ENCODE measurements around the gene ZNF530. TPM values are rescaled to one million over a fixed set of nuclear protein-coding genes. Genes with fewer than 3 reads are reported as not detected.

Gene ZNF530
- total RNA-seq, 1 experiment from 2014 or later = 3.8 TPM

DNA sequence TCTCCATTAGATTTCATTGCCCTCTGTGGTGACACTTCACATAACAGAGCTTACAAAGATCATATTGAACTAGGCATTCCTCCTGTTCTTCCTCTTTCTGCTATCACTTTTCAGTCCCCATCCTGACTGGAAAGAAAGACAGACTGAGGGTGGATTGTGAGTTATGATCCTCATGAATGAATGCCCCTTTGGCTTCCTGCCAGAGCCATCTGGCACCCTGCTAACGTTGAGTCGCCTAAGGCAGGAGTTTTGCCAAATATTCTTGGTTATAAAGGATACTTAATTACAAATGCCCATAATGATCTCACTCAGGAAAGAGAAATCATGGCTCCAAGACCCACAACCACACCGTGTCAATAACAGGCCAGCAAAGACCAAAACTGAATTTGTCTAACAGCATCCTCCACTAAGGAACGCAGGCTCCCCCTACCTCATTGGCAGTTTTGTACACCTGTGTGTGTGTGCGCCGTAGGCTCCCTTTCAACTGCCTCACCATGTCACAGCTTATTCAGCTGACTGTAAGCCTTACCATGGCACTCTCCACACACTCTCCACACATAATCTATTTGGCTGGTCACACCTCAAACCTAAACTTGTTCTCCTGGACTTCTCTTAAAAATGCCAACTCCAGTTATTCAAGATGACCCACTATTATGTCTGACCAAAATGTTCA lies 48.8 kb downstream of the ZNF530 start:
- Histone ChIP-seq H3K9me3 (ENCODE audit: control insufficient read depth in 1 of 2, insufficient read depth in 1 of 2, low read depth in 1 of 2, low read length in 2 of 2) (peaks cover 3% of the 10 kb centered on the region in 2 experiments; a peak in 2 of 4 replicates), H3K36me3 (ENCODE audit: control insufficient read depth in 1 of 2, insufficient read depth in 2 of 2, low read length in 2 of 2) (no peaks in the 10 kb centered on the region), H2AFZ (ENCODE audit: low read depth, low read length, poor library complexity, severe bottlenecking) (no peak overlapping the region), H3K4me3 (replicated peaks in 1 of 2; ENCODE audit: low read depth in 1 of 2, low read length in 2 of 2) (no peak overlapping the region), H3K4me2 (ENCODE audit: low read length) (no peak overlapping the region), H3K79me2 (ENCODE audit: insufficient read depth, low read length) (no peaks in the 10 kb centered on the region), H3K9me2 (ENCODE audit: insufficient read depth) (no peaks in the 10 kb centered on the region), H3K4me1 (ENCODE audit: control insufficient read depth in 1 of 2, insufficient read depth in 2 of 2, low read length in 2 of 2) (no peaks in the 10 kb centered on the region), H3K27ac (ENCODE audit: low read depth, low read length) (no peak overlapping the region), H3K9ac (ENCODE audit: low read length) (no peak overlapping the region), H4K20me1 (ENCODE audit: insufficient read depth) (no peaks in the 10 kb centered on the region), H3K27me3 (ENCODE audit: insufficient read depth, low read length) (no peaks in the 10 kb centered on the region)
- ATAC-seq = no peak
- DNase-seq (ENCODE audit: low read depth, low spot score) = no peak
- ChIA-PET RAD21 (ENCODE audit: low non-redundant PET in 1 of 2, low total read pairs in 2 of 2, uncharacterized antibody in 2 of 2, unreplicated experiment in 2 of 2) (no interaction called here), POLR2A (no interaction called here), CTCF (no interaction called here)
- intact Hi-C loops (cut with micrococcal nuclease) = no loop called here
- no TSS peak for BruUV-seq (replicated peaks)
- TF ChIP-seq YY1 (IDR thresholded peaks at IDR 0.05; ENCODE audit: extremely low read depth, insufficient replicate concordance, low read depth, low read length) (no peak), CEBPB (IDR thresholded peaks at IDR 0.05; ENCODE audit: low read depth) (no peak), SIN3A (IDR thresholded peaks at IDR 0.05; ENCODE audit: low read depth) (no peak), ELF1 (IDR thresholded peaks at IDR 0.05; ENCODE audit: borderline replicate concordance, low read depth) (no peak), CBX3 (IDR thresholded peaks at IDR 0.05; ENCODE audit: low read depth) (no peak), POLR2AphosphoS5 (IDR thresholded peaks at IDR 0.05; ENCODE audit: low read depth, low read length) (no peak), EZH2 (IDR thresholded peaks at IDR 0.05) (no peak), POLR2A (IDR thresholded peaks at IDR 0.05; ENCODE audit: borderline replicate concordance, extremely low read depth, insufficient read depth, insufficient read length) (no peak), JUND (IDR thresholded peaks at IDR 0.05) (no peak), SP1 (IDR thresholded peaks at IDR 0.05; ENCODE audit: low read depth) (no peak), ZNF274 (IDR thresholded peaks at IDR 0.05; ENCODE audit: low read depth, low read length) (no peak)
- TF ChIP-seq, protein P1, sequence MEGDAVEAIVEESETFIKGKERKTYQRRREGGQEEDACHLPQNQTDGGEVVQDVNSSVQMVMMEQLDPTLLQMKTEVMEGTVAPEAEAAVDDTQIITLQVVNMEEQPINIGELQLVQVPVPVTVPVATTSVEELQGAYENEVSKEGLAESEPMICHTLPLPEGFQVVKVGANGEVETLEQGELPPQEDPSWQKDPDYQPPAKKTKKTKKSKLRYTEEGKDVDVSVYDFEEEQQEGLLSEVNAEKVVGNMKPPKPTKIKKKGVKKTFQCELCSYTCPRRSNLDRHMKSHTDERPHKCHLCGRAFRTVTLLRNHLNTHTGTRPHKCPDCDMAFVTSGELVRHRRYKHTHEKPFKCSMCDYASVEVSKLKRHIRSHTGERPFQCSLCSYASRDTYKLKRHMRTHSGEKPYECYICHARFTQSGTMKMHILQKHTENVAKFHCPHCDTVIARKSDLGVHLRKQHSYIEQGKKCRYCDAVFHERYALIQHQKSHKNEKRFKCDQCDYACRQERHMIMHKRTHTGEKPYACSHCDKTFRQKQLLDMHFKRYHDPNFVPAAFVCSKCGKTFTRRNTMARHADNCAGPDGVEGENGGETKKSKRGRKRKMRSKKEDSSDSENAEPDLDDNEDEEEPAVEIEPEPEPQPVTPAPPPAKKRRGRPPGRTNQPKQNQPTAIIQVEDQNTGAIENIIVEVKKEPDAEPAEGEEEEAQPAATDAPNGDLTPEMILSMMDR (IDR thresholded peaks at IDR 0.05 in 2 of 3, conservative IDR thresholded peaks at IDR 0.05 in 1 of 3; ENCODE audit: borderline replicate concordance in 1 of 3, insufficient read depth in 1 of 3, low read depth in 2 of 3, low read length in 2 of 3) = no peak

Data from HCT116 (cell line).